ENCODE measurements around the gene SLC43A2. TPM values are rescaled to one million over a fixed set of nuclear protein-coding genes. Genes with fewer than 3 reads are reported as not detected.

SLC43A2 gene
- total RNA-seq, 2 experiments from 2014 or later = 0.73 to 0.85 TPM

DNA sequence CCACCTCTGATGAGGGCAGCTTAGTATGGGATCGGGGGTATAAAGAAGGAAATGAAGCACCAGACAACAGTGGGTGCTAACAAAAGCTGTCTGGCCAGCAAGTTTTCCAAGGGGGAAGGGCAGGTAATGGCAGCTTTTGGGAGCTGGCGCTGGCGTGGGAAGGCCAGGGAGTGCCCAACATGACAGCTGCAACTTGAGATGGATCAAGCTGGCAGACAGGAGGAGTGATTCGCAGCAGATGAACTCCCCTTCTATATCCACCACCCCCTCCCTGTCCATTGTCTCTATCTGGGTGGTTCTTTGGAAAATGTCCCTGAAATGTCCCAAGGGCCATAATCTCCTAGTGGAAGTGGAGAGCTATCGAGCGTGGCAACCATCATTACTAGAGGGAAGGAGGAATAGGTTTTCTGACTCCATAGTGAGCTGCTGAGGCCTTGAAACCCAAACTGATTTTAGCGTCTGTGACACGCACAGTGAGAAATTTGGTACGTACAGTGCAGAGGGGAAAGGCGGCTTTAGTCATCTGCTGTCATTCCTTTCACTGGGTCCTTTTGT lies 107.5 kb downstream of the SLC43A2 start:
- H3K27me3 Mint-ChIP-seq = no peaks in the 10 kb centered on the region
- H3K4me3 Mint-ChIP-seq = no peak overlapping the region
- CTCF ChIA-PET = no interaction called here
- peaks cover 7% of the 10 kb centered on the region for H3K36me3 Mint-ChIP-seq (ENCODE audit: low read depth)
- peaks cover 24% of the 10 kb centered on the region for H3K4me1 Mint-ChIP-seq
- POLR2A ChIA-PET = no interaction called here
- no peak for DNase-seq
- no peaks in the 10 kb centered on the region for H3K9me3 Mint-ChIP-seq
- H3K27ac Mint-ChIP-seq = no peak overlapping the region

DNA sequence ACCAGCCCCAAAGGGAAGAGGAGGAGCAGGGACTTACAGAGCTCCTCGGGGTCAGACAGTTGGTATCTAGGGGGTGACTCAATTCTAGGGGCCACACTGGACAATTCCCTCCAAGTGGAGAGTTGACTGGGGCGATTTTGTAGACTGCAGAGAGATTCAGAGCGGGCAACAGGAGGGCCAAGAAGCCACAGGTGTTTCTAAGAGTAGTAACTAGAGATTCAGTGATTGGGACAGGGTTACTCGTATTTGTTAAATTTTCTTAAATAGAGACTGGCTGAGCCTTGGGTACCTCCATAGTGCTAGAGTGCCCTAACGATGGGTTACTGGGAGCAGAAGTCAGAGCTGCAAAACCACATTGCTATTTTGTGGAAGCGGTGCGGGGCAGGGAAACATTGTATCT lies 109.0 kb downstream of the SLC43A2 start:
- H3K4me3 Mint-ChIP-seq = no peak overlapping the region
- no peaks in the 10 kb centered on the region for H3K27me3 Mint-ChIP-seq
- ChIA-PET POLR2A (interaction anchor here (0.9 to 1.7 kb wide), 2 partner anchors 10 to 14 kb away, joined by 3 read pairs; no protein-coding TSS in a partner anchor), CTCF (interaction anchor here (1.4 kb wide), 1 partner anchor 13 kb away, joined by 6 read pairs; no protein-coding TSS in a partner anchor)
- peaks cover 5% of the 10 kb centered on the region for H3K36me3 Mint-ChIP-seq (ENCODE audit: low read depth)
- DNase-seq = no peak
- no peaks in the 10 kb centered on the region for H3K9me3 Mint-ChIP-seq
- peaks cover 28% of the 10 kb centered on the region for H3K4me1 Mint-ChIP-seq
- no peak overlapping the region for H3K27ac Mint-ChIP-seq

Other genes starting within 250 kb of the SLC43A2 start
- 100 to 1,000 TPM; 352 to 374 TPM for gene YWHAE, start 228.6 kb downstream of the SLC43A2 start, total RNA-seq
- gene CRK, start 172.6 kb downstream of the SLC43A2 start, total RNA-seq = 10 to 100 TPM; 19.9 to 21.9 TPM
- gene MYO1C, start 136.1 kb downstream of the SLC43A2 start, total RNA-seq = 10 to 100 TPM; 59.3 to 64.8 TPM
- gene INPP5K, start 112.2 kb downstream of the SLC43A2 start, total RNA-seq = 10 to 100 TPM; 52.4 to 58.1 TPM
- 10 to 100 TPM; 46.4 to 47.8 TPM for gene PITPNA, start 66.0 kb downstream of the SLC43A2 start, total RNA-seq
- gene SCARF1, start 16.9 kb upstream of the SLC43A2 start, total RNA-seq = 1 to 10 TPM; 2.8 to 3.2 TPM
- gene RILP, start 21.0 kb upstream of the SLC43A2 start, total RNA-seq = 1 to 10 TPM; 7.5 to 8.7 TPM
- 100 to 1,000 TPM; 264 to 267 TPM for gene PRPF8, start 56.0 kb upstream of the SLC43A2 start, total RNA-seq
- under 1 TPM; 0.65 to 0.75 TPM for gene TLCD2, start 81.5 kb upstream of the SLC43A2 start, total RNA-seq
- 10 to 100 TPM; 33.3 to 35.1 TPM for gene WDR81, start 95.9 kb upstream of the SLC43A2 start, total RNA-seq
- gene SERPINF2, start 114.0 kb upstream of the SLC43A2 start, total RNA-seq = under 1 TPM; 0.23 to 0.55 TPM
- gene SERPINF1, start 133.2 kb upstream of the SLC43A2 start, total RNA-seq = not detected
- gene SMYD4, start 201.1 kb upstream of the SLC43A2 start, total RNA-seq = 10 to 100 TPM; 27.4 to 29.3 TPM
- 100 to 1,000 TPM; 176 to 186 TPM for gene RPA1, start 201.2 kb upstream of the SLC43A2 start, total RNA-seq